ENCODE measurements around the gene INPP5A. TPM values are rescaled to one million over a fixed set of nuclear protein-coding genes. Genes with fewer than 3 reads are reported as not detected.

INPP5A gene
- total and polyA plus RNA-seq, 4 donors = 12.4 to 39.9 (median 28.2) TPM

DNA sequence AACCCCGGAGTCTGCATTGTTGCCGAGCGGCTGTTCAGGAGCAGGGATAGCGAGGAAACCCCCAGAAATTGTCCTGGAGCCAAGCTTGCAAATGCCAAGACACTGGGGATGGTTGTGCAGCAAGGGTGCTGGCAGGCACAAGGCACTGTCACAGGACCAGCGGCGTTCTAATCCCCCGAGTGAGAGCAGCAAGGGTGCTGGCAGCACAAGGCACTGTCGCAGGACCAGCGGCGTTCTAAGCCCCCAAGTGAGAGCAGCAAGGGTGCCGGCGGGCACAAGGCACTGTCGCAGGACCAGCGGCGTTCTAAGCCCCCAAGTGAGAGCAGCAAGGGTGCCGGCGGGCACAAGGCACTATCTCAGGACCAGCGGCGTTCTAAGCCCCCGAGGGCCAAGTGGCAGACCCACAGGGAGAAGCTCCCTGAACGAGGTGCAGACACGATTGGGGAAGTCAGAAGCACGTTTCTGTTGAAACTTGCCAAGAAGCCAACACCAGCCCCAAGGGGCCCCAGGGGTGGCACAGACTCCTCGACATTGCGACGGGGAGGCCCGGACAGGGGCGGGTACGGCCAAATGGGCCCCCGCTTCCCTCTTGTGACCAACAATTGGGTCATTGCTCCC is 40.4 kb upstream of the INPP5A start:
- Histone ChIP-seq H3K27me3 (ENCODE audit: control insufficient read depth in 3 of 3, insufficient read depth in 3 of 3, low read length in 2 of 3) (no peaks in the 10 kb centered on the region), H3K9ac (ENCODE audit: insufficient read depth in 1 of 2, low read length in 2 of 2) (no peak overlapping the region), H3K36me3 (ENCODE audit: control insufficient read depth in 4 of 4, insufficient read depth in 4 of 4, low read length in 4 of 4) (no peaks in the 10 kb centered on the region), H3K4me3 (no peak overlapping the region), H3K27ac (ENCODE audit: low read depth in 1 of 2, low read length in 1 of 2) (no peak overlapping the region), H3K9me3 (ENCODE audit: control insufficient read depth in 4 of 4, insufficient read depth in 3 of 4, low read length in 3 of 4) (no peaks in the 10 kb centered on the region), H3K4me1 (ENCODE audit: control insufficient read depth in 5 of 5, insufficient read depth in 5 of 5, low read length in 5 of 5) (peaks cover 0 to 61% (median 21%) of the 10 kb centered on the region in 5 donors)
- ATAC-seq (ENCODE audit: insufficient read depth, low FRiP score) = no peak
- TF ChIP-seq, protein P1, sequence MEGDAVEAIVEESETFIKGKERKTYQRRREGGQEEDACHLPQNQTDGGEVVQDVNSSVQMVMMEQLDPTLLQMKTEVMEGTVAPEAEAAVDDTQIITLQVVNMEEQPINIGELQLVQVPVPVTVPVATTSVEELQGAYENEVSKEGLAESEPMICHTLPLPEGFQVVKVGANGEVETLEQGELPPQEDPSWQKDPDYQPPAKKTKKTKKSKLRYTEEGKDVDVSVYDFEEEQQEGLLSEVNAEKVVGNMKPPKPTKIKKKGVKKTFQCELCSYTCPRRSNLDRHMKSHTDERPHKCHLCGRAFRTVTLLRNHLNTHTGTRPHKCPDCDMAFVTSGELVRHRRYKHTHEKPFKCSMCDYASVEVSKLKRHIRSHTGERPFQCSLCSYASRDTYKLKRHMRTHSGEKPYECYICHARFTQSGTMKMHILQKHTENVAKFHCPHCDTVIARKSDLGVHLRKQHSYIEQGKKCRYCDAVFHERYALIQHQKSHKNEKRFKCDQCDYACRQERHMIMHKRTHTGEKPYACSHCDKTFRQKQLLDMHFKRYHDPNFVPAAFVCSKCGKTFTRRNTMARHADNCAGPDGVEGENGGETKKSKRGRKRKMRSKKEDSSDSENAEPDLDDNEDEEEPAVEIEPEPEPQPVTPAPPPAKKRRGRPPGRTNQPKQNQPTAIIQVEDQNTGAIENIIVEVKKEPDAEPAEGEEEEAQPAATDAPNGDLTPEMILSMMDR (IDR thresholded peaks at IDR 0.05; ENCODE audit: control extremely low read depth, extremely low read depth) = no peak
- no peak for DNase-seq
- WGBS, 2 donors = 75 to 78% methylated on average over 30 of the region's 30 CpGs

DNA sequence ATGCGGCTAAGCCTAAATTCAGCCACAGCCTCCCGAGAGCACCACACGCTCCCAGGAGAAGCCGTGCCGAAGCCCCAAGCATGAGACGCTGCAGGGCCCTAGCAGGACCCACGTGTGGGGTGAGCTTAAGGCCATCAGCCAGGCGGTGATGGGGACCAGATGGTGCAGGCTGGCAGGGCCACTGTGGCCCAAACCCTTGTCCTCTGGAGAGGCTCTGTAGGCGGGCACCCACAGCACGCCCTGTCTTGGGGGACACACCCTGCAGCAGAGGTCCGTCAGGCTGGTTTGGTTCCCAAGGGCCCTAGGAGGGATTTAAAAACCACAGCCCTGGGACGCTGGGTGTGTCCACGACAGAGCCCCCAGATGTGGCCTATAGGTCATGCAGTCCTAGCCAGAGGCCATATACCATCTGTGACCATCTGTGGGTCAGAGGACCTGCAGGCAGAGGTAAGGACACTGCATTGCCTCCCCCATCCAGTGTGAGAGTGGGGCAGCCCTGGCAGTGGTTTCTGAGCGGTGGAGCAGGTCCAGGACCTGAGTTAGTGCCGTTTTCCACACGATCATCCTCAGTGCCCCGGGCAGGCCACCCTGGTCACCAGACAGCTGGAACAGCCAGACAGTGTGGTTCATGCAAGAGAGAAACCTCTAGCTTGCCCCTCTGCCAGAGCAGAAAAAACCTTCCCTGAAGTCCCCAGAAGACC is 39.6 kb upstream of the INPP5A start:
- no peak overlapping the region for H3K9ac ChIP-seq (ENCODE audit: insufficient read depth in 1 of 2, low read length in 2 of 2)
- peak in 2 of 3 donors; percentile 35 to 48 for DNase-seq

DNA sequence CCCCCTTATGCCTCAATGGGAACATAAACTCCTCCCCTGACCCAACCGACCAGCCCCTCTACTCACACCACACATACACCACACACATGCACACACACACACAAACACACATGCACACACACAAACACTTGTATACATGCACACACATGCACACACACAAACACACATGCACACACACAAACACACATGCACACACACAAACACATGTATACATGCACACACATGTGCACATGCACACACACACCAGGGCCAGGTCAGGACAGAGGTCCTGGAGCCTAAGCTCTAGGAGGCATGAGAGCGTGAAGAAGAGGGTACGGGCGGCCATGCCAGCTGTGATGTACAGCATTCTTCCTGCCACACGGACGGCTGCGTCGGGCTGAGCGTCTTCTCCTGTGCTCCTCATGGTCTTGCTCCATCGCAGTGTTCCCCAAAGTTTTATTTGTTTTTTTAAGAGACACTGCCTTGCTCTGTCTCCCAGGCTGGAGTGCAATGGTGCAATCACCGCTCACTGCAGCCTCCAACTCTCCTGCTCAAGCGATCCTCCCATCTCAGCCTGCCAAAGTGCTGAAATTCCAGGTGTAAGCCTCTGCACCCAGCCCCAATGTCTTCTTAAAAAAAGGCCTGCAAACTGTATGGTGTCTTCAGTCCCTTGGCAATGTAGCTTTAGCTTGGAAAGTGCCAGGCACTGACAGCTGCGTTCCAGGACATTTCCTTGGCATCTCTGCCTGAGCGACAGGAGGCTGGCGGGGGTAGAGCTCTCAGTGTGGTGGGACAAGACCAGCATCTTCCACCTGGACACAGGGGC is 38.8 kb upstream of the INPP5A start:
- H3K27ac ChIP-seq (ENCODE audit: low read depth in 1 of 2, low read length in 1 of 2) = no peak overlapping the region
- no peak for DNase-seq
- no peaks in the 10 kb centered on the region for H3K27me3 ChIP-seq (ENCODE audit: control insufficient read depth in 3 of 3, insufficient read depth in 3 of 3, low read length in 2 of 3)
- no peaks in the 10 kb centered on the region for H3K36me3 ChIP-seq (ENCODE audit: control insufficient read depth in 4 of 4, insufficient read depth in 4 of 4, low read length in 4 of 4)
- ATAC-seq (ENCODE audit: insufficient read depth, low FRiP score) = no peak
- H3K4me1 ChIP-seq (ENCODE audit: control insufficient read depth in 5 of 5, insufficient read depth in 5 of 5, low read length in 5 of 5) = peaks cover 0 to 45% (median 12%) of the 10 kb centered on the region in 5 donors
- H3K9ac ChIP-seq (ENCODE audit: insufficient read depth in 1 of 2, low read length in 2 of 2) = no peak overlapping the region
- H3K4me3 ChIP-seq = no peak overlapping the region
- WGBS, 2 donors = 52 to 82% methylated on average over 15 of the region's 15 CpGs
- TF ChIP-seq, protein P1 (IDR thresholded peaks at IDR 0.05; ENCODE audit: control extremely low read depth, extremely low read depth) = no peak
- H3K9me3 ChIP-seq (ENCODE audit: control insufficient read depth in 4 of 4, insufficient read depth in 3 of 4, low read length in 3 of 4) = no peaks in the 10 kb centered on the region

More for the DNA sequence above, 39.6 kb upstream of the INPP5A start:
- WGBS, 2 donors = 87 to 89% methylated on average over 17 of the region's 17 CpGs
- Histone ChIP-seq H3K4me3 (no peak overlapping the region), H3K27me3 (ENCODE audit: control insufficient read depth in 3 of 3, insufficient read depth in 3 of 3, low read length in 2 of 3) (no peaks in the 10 kb centered on the region), H3K36me3 (ENCODE audit: control insufficient read depth in 4 of 4, insufficient read depth in 4 of 4, low read length in 4 of 4) (no peaks in the 10 kb centered on the region), H3K4me1 (ENCODE audit: control insufficient read depth in 5 of 5, insufficient read depth in 5 of 5, low read length in 5 of 5) (peaks cover 0 to 53% (median 13%) of the 10 kb centered on the region in 5 donors), H3K9me3 (ENCODE audit: control insufficient read depth in 4 of 4, insufficient read depth in 3 of 4, low read length in 3 of 4) (no peaks in the 10 kb centered on the region), H3K27ac (ENCODE audit: low read depth in 1 of 2, low read length in 1 of 2) (no peak overlapping the region)
- ATAC-seq (ENCODE audit: insufficient read depth, low FRiP score) = no peak
- TF ChIP-seq, protein P1 (IDR thresholded peaks at IDR 0.05; ENCODE audit: control extremely low read depth, extremely low read depth) = no peak
